PC-3 (cell line): ENCODE measurements around the gene ANKS1A.

Source experiments
- EZH2 ChIP-seq: fragments of 300-600 bp; sonication (generic); IDR thresholded peaks from one replicate; pipeline ENCODE4 v1.6.1; 2017; ENCODE audit warnings: antibody characterized with exemption, mild to moderate bottlenecking, low read length; ENCODE audit not compliant: unreplicated experiment
- EZH2phosphoT487 ChIP-seq: fragments of 300-600 bp; sonication (generic); IDR thresholded peaks from 2 replicates; pipeline ENCODE4 v1.6.1; 2018; ENCODE audit warnings: mild to moderate bottlenecking, antibody characterized with exemption, low read length, borderline replicate concordance
- TF ChIP-seq, protein P1 (sequence below): fragments of 300-600 bp; sonication (generic); conservative IDR thresholded peaks from 2 replicates; pipeline ENCODE4 v1.5.1; 2017; ENCODE audit warnings: antibody characterized with exemption, low read depth, mild to moderate bottlenecking, low read length

DNA sequence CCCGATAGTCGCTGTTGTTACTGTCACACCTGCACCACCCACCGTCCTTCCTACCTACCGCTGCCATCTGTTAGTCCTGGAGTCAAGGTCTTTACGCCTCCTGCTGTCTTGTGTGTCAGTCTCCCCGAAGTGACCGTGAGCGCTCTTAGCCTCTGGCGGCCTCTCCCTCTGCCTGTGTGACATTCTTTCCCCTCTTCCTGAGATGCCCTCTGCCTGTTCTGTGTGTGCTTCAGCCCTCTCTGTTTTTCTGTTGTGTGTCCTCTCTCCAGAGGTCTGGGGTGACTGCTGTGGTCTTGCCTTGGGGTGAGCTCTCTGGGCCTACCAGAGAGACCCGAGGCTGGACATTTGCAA lies 197.2 kb downstream of the ANKS1A start:
- TF ChIP-seq, protein P1, sequence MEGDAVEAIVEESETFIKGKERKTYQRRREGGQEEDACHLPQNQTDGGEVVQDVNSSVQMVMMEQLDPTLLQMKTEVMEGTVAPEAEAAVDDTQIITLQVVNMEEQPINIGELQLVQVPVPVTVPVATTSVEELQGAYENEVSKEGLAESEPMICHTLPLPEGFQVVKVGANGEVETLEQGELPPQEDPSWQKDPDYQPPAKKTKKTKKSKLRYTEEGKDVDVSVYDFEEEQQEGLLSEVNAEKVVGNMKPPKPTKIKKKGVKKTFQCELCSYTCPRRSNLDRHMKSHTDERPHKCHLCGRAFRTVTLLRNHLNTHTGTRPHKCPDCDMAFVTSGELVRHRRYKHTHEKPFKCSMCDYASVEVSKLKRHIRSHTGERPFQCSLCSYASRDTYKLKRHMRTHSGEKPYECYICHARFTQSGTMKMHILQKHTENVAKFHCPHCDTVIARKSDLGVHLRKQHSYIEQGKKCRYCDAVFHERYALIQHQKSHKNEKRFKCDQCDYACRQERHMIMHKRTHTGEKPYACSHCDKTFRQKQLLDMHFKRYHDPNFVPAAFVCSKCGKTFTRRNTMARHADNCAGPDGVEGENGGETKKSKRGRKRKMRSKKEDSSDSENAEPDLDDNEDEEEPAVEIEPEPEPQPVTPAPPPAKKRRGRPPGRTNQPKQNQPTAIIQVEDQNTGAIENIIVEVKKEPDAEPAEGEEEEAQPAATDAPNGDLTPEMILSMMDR = no peak
- TF ChIP-seq EZH2 (no peak), EZH2phosphoT487 (no peak)
